Glutamatergic neuron (in vitro differentiated cells): ENCODE measurements around the gene BTG2. TPM values are rescaled to one million over a fixed set of nuclear protein-coding genes. Genes with fewer than 3 reads are reported as not detected.

Experiments used
- DNase-seq: peaks from one replicate; pipeline ENCODE4 v3.0.0; 2022
- H3K27ac Mint-ChIP-seq: one replicate; pipeline ENCODE4 v1.8.0; 2020; ENCODE audit warnings: mild to moderate bottlenecking, mixed read lengths, inconsistent platforms; ENCODE audit not compliant: unreplicated experiment
- H3K27me3 Mint-ChIP-seq: one replicate; pipeline ENCODE4 v1.8.0; 2020; ENCODE audit warnings: mild to moderate bottlenecking, moderate library complexity, mixed read lengths, inconsistent platforms; ENCODE audit not compliant: unreplicated experiment
- H3K36me3 Mint-ChIP-seq: one replicate; pipeline ENCODE4 v1.8.0; 2020; ENCODE audit warnings: mild to moderate bottlenecking, mixed read lengths, inconsistent platforms; ENCODE audit not compliant: unreplicated experiment
- H3K4me1 Mint-ChIP-seq: one replicate; pipeline ENCODE4 v1.8.0; 2020; ENCODE audit warnings: mild to moderate bottlenecking, low read depth, mixed read lengths, inconsistent platforms; ENCODE audit not compliant: unreplicated experiment
- H3K4me3 Mint-ChIP-seq: one replicate; pipeline ENCODE4 v1.8.0; 2020; ENCODE audit warnings: mild to moderate bottlenecking, mixed read lengths, inconsistent platforms; ENCODE audit not compliant: unreplicated experiment
- H3K9me3 Mint-ChIP-seq: one replicate; pipeline ENCODE4 v1.8.0; 2020; ENCODE audit warnings: mild to moderate bottlenecking, moderate library complexity, mixed read lengths, inconsistent platforms; ENCODE audit not compliant: unreplicated experiment
- total RNA-seq: library from RNA; stranded (reverse); fragmentation: NEBNext Ultra II Directional; extraction: Animal tissue kit (Norgen Biotek cat#: 25700); gene quantifications from one replicate; pipeline ENCODE4 v1.2.1, GENCODE V29; 2021; ENCODE audit not compliant: unreplicated experiment
- TF ChIP-seq, protein P1 (sequence below): fragments of 200-600 bp; sonication (generic); IDR thresholded peaks from one replicate; pipeline ENCODE4 v1.5.0; 2021; ENCODE audit not compliant: partially characterized antibody, unreplicated experiment

The BTG2 gene
- total RNA-seq, 1 donor from 2014 or later: 88.6 TPM

DNA sequence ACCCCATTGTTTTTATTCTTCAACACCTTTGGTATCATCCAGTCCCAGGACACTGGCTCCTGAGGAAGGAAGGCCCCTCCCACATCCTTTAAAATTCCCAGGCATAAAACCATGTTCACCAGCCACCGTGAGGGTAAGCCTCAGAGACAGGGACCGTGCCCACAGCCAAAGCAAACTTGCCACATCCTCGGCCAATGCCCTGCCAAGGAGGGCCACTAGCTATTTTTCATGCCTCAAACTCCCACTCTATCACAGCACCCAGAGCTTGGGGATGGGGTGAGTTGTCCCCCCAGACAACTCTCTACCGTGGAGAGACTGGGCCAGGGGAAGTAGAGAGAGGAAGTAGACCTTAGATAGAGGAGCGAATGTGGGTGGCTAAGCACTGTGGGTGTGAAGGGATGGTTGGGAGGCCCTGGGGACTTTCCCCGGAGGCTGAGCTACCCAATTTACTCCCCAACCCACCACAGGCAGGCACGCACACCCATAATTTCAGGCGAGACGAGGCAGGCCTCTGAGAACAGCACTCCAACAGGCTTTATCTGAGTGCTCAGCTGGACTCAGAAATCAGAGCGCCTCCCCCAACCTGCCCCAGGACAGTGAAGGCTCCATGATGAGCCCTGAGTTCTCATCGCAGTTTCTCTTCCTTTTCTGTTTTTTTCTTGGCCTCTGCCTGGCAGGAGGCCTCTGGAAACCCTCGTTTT lies 15.9 kb upstream of the BTG2 start:
- Mint-ChIP-seq H3K27ac (peak overlapping the region; percentile 95), H3K4me3 (peak overlapping the region; percentile 74), H3K4me1 (peaks cover 63% of the 10 kb centered on the region), H3K27me3 (peaks cover 8% of the 10 kb centered on the region), H3K9me3 (peaks cover 3% of the 10 kb centered on the region), H3K36me3 (no peaks in the 10 kb centered on the region)
- DNase-seq: no peak
- TF ChIP-seq, protein P1, sequence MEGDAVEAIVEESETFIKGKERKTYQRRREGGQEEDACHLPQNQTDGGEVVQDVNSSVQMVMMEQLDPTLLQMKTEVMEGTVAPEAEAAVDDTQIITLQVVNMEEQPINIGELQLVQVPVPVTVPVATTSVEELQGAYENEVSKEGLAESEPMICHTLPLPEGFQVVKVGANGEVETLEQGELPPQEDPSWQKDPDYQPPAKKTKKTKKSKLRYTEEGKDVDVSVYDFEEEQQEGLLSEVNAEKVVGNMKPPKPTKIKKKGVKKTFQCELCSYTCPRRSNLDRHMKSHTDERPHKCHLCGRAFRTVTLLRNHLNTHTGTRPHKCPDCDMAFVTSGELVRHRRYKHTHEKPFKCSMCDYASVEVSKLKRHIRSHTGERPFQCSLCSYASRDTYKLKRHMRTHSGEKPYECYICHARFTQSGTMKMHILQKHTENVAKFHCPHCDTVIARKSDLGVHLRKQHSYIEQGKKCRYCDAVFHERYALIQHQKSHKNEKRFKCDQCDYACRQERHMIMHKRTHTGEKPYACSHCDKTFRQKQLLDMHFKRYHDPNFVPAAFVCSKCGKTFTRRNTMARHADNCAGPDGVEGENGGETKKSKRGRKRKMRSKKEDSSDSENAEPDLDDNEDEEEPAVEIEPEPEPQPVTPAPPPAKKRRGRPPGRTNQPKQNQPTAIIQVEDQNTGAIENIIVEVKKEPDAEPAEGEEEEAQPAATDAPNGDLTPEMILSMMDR: no peak

DNA sequence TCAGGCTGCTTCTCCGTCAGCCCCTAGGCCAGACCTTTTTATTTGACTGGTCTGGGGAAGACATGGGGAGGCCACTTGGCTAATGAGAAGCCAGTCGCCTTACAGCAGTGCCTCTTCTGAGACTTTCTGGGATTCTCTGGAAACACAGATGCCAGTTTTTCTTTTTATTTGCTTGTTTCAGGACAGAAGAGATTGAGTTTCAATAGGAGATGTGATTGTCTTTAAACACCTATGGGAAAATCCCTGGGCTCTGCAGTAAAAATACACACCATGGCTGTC lies 15.4 kb upstream of the BTG2 start:
- peaks cover 63% of the 10 kb centered on the region for H3K4me1 Mint-ChIP-seq
- no peak for DNase-seq
- TF ChIP-seq, protein P1: no peak
- peak overlapping the region; percentile 95 for H3K27ac Mint-ChIP-seq
- H3K9me3 Mint-ChIP-seq: peaks cover 3% of the 10 kb centered on the region
- H3K4me3 Mint-ChIP-seq: peak overlapping the region; percentile 74
- no peaks in the 10 kb centered on the region for H3K36me3 Mint-ChIP-seq
- peaks cover 8% of the 10 kb centered on the region for H3K27me3 Mint-ChIP-seq

DNA sequence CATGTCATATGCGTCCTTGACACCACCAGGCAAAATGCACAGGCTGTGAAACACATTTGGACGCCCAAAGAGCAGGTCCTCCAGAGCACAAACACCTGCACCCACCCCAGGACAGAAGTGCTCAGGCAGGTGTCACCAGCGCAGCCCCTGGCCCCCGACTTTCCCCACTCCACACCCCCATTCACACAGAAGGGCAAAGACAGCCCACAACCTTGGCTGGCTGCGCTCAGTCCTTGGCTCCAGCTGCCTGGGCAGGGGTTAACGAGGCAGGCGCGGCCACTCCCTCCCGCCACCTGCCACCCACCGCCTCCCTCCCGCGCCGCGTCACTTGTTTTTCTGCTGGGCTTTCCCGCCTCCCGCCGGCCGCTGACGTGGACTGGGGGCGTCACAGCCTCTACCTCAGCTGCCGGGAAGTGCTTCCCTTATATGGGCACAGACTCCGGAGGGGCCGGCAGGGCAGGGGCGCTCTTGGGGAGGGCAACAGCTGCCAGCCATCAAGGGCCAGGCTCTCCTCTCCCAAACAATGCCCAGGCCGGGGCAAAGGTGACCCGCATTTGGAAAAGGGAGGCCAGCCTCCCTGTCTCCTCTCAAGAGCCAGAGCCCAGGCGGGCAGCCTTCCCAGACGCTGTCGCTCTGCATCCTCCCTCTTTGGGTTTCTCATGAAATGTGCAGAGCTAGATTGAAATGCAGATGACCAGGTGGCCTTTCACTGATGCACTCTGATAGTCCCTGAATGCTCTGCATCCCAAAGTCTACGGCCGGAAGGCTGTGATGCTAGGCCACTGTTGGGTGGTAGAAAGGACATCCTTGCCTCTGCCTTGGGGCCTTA lies 14.8 kb upstream of the BTG2 start:
- Mint-ChIP-seq H3K4me1 (peaks cover 68% of the 10 kb centered on the region), H3K27ac (peak overlapping the region; percentile 95), H3K27me3 (peaks cover 8% of the 10 kb centered on the region), H3K4me3 (peak overlapping the region; percentile 74), H3K36me3 (no peaks in the 10 kb centered on the region), H3K9me3 (peaks cover 3% of the 10 kb centered on the region)
- TF ChIP-seq, protein P1: no peak
- DNase-seq: peak; percentile 89

DNA sequence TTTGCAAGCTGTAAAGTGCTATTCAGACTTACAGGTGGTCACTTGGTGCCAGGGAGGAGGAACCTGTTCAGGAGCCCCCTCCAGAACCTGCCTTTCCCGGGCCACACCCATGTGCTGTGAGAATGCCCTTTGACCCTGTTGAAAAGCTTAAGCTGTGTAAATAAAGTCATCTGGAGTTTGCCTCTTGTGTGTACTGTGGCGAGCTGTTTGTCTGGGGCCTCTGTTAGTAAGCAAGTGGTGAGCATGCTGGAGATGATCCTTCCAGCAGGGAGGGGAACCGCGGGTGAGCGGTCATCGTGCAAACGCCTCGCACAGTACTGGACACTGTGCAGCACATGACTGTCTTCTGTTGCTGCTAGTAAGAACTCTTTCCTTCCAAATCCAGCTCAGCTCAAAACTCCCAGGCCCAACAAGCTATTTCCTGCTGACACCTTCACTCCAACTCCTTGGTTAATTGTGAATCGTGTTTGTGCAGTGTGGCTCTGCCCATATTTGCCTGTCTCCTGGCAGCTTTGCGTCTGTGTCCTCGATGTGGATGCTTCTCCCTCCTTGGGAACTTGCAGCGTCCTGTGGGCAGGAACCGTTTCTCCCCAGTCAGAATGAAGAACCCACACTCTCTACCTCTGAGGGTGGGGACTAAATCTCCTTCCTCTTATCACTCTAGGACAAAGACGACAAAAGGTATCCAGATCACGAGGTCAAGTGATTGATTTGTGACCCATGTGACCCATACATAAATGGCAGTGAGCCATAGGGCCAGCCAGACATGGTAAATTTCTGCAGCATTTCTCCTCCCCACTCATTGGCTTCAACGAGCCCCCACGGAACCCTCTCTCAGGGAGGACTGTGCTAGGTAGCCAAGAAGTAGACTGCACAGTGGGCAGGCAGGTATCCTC lies 13.9 kb upstream of the BTG2 start:
- Mint-ChIP-seq H3K27ac (peak overlapping the region; percentile 95), H3K36me3 (no peaks in the 10 kb centered on the region), H3K4me1 (peaks cover 68% of the 10 kb centered on the region), H3K27me3 (peaks cover 8% of the 10 kb centered on the region), H3K4me3 (peak overlapping the region; percentile 14), H3K9me3 (peaks cover 2% of the 10 kb centered on the region)
- TF ChIP-seq, protein P1: no peak
- DNase-seq: no peak
